Measurements from ENCODE around the gene C13orf46. TPM values are rescaled to one million over a fixed set of nuclear protein-coding genes. Genes with fewer than 3 reads are reported as not detected.
A peak's percentile ranks its signal among the peaks of the same experiment; 100 is the strongest.

The C13orf46 gene
- total RNA-seq, 1 donor from 2014 or later: 0.54 TPM

DNA sequence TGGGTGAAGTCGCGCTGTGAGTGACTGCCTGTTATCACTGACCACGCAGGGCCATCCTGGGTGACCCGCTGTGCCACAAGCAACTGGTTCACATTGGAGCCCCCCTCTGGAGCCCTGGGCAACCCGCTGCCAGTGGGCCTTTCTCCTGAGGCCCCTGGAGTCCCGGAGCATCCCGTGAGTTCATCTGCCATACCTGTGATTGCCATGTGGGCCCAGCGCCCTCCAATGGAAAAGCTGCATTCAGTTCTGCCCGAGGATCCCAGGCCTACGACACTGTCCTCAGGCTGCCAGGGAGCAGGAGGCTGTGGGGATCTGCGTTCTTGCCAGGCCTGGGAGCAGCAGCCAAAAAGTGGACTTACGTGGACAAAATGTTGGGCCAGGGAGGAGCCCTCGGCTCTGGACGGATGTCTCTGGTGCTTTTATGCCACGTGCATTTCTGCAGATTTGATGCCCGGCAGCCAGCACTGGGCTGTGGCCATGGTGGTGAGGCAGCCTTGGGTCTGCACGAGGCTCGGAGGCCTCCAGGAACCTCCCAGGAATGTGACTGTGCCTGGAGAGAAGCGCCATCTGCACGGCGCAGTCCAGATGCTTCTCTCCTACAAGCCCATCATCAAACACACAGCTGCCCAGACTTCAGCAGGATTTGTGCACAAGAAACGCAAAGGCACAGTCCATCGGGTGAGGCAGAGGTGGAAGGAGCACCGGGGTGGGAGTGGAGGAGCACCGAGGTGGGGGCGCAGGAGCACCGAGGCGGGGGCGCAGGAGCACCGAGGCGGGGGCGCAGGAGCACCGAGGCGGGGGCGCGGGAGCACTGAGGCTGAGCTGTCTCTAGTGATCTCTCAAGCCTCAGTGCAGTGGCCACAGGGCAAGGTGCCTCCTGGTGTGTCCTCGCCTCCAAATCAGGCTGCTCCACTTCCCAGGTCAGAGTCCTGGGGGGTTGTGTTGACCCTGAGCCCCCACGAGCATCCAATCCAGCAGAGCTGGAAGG, 44.0 kb downstream of the C13orf46 start:
- H3K36me3 Mint-ChIP-seq: no peaks in the 10 kb centered on the region
- H3K4me3 Mint-ChIP-seq: no peak overlapping the region
- peaks cover 3% of the 10 kb centered on the region for H3K27me3 Mint-ChIP-seq (ENCODE audit: low read depth)
- TF ChIP-seq, protein P1, sequence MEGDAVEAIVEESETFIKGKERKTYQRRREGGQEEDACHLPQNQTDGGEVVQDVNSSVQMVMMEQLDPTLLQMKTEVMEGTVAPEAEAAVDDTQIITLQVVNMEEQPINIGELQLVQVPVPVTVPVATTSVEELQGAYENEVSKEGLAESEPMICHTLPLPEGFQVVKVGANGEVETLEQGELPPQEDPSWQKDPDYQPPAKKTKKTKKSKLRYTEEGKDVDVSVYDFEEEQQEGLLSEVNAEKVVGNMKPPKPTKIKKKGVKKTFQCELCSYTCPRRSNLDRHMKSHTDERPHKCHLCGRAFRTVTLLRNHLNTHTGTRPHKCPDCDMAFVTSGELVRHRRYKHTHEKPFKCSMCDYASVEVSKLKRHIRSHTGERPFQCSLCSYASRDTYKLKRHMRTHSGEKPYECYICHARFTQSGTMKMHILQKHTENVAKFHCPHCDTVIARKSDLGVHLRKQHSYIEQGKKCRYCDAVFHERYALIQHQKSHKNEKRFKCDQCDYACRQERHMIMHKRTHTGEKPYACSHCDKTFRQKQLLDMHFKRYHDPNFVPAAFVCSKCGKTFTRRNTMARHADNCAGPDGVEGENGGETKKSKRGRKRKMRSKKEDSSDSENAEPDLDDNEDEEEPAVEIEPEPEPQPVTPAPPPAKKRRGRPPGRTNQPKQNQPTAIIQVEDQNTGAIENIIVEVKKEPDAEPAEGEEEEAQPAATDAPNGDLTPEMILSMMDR (IDR thresholded peaks at IDR 0.05; ENCODE audit: unreplicated experiment): no peak
- H3K4me1 Mint-ChIP-seq: peaks cover 11% of the 10 kb centered on the region
- DNase-seq (ENCODE audit: low spot score in 2 of 2, unreplicated experiment in 2 of 2): peak in 1 of 2 experiments; percentile 29
- no peak overlapping the region for H3K27ac Mint-ChIP-seq
- H3K9me3 Mint-ChIP-seq: no peaks in the 10 kb centered on the region

DNA sequence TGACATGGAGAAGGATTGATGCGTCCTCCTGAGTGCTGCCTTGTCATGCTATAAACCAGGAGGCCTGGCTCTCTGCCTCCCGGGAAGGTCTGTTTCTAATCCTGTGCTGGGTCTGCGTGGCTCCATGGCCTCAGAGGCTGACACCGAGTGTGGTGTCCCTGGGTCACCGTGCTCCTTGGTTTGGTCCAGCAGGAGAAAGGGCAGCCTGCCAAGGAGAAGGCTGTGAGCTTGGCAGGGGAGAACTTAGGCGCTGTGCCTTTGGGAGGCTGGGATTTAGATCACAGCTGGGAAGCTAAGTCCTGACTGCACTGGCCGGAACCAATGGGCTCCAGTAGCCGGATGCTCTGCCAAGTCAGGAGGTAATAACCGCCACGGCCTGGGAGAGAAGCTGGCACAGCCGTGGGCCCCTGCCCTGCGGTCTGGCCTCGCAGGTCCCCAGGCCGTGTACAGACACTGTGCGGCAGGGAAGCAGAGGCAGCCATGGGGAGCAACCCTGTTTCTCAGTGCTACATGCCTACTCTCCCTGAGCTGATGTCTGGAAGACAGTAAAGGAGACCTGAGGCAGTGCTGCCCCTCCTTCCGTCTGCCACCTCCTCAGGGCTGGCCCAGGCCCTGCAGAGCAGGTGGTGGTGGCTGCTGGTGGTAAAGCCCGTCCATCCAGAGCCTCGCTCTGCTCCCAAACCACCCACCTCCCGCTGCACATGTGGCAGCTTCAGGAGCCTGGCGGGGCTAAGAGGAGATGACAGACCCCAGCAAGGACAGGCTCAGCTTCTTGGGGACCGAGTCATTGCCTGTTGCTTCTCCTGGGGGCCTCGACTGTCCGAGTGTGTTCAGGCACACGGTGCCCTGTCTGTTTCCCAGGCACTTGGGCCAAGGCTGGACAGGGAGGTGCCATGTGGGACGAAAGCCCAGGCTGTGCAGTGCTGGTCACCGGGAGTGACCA, 44.9 kb downstream of the C13orf46 start:
- Mint-ChIP-seq H3K36me3 (no peaks in the 10 kb centered on the region), H3K27me3 (ENCODE audit: low read depth) (peaks cover 3% of the 10 kb centered on the region), H3K4me1 (peaks cover 11% of the 10 kb centered on the region), H3K9me3 (no peaks in the 10 kb centered on the region), H3K27ac (peak overlapping the region; percentile 30), H3K4me3 (no peak overlapping the region)
- DNase-seq (ENCODE audit: low spot score in 2 of 2, unreplicated experiment in 2 of 2): peak in 1 of 2 experiments; percentile 37
- TF ChIP-seq, protein P1 (IDR thresholded peaks at IDR 0.05; ENCODE audit: unreplicated experiment): no peak

DNA sequence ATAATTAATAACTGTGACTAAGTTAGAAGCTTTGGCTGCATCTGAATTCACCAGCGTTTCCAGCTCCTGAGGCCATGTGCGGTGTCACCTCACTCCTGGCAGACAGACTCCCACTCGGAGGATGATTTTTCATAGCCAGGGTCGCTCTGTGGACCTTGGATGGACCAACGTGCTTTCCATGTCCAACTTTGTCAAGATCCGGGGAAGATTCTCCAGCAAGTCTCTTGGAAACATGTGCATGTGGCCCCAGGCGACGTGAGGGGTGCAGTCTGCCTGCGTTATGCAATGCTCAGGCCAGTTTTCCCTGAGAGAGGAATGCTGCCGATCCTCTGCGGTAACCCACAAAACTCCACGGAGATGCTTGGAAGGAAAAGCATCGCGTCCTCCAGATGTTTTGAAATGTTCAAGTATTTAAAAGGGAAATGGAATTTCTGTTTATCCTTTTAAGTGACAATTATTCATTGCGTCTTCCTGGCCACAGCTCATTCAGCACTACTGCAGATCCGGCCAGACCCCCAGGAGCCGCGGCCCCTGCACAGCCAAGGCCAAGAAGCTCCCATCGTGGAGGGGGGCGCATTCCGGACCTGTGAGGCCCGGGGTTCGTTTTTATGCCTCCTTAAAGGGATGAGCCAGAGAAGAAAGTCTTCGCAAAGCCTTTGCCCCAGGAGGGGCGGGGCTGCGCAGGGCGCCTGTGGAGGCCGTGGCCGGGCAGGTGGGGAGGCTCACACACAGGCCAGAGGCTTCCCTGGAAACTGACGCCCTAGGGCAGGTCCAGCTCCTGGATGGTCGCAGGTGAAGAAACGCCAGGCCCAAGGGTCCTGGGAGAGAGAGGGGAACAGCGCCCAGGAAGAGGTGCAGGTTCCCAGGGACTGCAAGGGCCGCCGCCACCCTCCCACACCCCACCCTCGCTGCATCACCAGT, 46.0 kb downstream of the C13orf46 start:
- Mint-ChIP-seq H3K27me3 (ENCODE audit: low read depth) (peaks cover 3% of the 10 kb centered on the region), H3K36me3 (no peaks in the 10 kb centered on the region), H3K9me3 (no peaks in the 10 kb centered on the region), H3K27ac (peak overlapping the region; percentile 59), H3K4me1 (peaks cover 11% of the 10 kb centered on the region), H3K4me3 (no peak overlapping the region)
- TF ChIP-seq, protein P1 (IDR thresholded peaks at IDR 0.05; ENCODE audit: unreplicated experiment): no peak
- DNase-seq (ENCODE audit: low spot score in 2 of 2, unreplicated experiment in 2 of 2): peak in 1 of 2 experiments; percentile 45

DNA sequence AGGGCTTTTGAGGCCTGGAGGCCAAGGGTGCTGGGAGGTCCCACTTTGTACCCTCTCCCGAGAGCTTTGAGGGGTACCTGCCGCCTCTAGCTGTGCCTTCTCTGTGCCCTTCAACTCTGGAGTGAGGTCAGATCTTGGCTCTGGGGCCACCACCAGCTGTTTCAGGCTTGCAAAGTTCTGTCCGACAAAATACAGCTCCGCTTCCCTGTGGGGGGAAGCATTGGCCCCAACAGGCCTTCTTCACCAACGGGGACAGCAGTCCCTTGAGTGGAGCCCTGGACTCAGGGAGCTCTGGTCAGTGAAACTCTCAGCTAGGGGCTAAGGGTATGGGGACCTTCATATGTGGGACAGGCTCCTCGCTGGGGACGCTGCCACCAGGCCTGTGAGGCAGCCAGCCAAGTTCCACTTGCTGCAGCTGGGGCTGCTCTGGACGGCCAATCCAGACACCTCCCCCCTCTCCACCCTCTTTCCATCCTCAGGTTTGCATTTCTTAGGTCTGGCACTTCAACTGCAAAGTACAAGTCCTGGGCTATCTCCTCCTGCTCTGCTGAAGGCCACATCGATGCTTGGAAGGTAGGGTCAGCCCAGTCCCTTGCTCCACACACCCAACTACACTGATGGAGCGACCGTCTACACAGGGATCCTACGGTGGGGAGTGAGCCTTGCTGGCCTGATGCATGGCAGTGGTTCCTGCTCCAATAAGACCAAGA, 46.8 kb downstream of the C13orf46 start:
- Mint-ChIP-seq H3K9me3 (peaks cover 3% of the 10 kb centered on the region), H3K27ac (no peak overlapping the region), H3K4me1 (peaks cover 11% of the 10 kb centered on the region), H3K36me3 (no peaks in the 10 kb centered on the region), H3K4me3 (no peak overlapping the region), H3K27me3 (ENCODE audit: low read depth) (peaks cover 6% of the 10 kb centered on the region)
- TF ChIP-seq, protein P1 (IDR thresholded peaks at IDR 0.05; ENCODE audit: unreplicated experiment): no peak
- peak in 1 of 2 experiments; percentile 31 for DNase-seq (ENCODE audit: low spot score in 2 of 2, unreplicated experiment in 2 of 2)

Measured in mesothelial cell of epicardium (in vitro differentiated cells).